ENCODE measurements around the gene CFAP74.

CFAP74 gene

DNA sequence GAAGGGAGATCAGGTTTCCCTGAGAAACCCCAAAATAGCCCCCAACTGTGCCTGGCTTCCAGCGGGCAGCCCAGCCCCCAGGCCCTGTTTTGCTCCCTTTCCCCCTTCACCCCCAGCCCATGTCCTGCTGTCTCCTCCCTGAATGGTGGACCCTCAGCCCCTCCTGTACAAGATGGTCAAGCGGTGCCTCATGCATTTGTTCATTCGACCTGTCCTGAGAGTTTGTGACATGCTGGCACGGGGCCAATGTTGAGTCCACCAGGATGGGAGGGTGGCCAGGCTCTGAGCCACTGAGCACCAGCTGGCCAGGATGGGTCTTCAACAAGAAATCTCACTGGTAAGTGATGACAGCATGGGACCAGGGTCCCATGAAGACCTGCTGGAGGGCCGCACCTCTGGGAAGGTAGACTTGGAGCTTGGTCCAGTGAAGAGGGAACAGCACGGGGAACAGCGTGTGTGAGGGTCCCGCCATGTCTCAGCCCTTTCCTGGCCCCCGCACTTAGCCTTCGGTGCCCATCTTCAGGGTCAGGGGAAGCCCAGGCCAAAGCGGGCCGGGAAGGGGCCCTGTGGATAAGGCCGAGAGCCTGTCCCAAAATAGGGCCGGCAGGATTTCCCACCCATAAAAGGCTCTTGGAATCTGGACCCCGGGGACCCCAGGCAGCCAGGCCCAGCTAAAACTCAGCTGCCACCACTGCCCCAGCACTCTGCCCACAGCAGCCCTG is 88.5 kb downstream of the CFAP74 start, which contains the start of gene CALML6:
CALML6 (plus strand) TSS at position 290 of the 722 bp plus-strand sequence; CDS start at position 311, 21 bp downstream.
- ATAC-seq: no peak

DNA sequence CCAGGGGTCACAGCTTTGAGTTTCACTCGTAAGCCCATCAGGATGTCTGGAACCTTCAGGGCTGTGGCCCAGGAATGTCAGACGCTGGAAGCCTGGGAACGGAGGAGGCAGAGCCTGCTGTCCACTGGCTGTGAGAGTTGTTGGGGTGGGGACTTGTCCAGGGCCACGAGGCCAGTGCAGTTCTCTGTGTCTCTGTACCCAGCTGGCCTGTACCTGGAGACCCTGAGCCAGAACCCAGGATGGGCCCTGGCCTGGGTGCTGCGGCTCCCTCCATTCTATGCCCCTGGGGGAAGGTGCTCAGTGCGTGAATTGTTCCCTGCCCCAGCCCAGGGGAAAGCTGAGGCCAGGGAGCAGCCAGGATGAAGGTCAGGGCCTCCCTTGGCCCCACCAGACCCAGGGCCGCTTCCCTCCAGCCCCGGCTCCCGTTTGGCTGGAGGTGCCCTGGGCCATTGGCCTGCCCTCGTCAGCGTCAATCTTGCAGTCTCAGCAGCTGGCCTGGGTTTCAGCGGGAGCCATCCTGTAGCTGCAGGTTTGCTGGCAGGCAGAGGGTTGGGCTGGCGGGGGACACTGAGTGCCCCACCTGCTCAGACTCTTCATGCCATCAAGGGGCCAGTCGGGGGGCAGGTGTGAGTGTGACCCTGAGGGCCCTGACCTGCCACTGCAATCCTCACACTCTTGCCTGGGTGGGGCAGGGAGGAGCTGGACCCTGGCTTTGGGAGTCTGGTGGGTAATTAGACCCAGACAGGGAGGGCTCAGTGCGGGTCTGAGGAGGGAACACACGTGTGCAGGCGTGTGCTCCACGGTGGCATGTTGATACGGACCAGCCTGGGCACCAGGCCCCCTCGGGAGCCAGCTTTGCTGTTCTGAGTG is 89.2 kb downstream of the CFAP74 start:
- ATAC-seq: no peak

DNA sequence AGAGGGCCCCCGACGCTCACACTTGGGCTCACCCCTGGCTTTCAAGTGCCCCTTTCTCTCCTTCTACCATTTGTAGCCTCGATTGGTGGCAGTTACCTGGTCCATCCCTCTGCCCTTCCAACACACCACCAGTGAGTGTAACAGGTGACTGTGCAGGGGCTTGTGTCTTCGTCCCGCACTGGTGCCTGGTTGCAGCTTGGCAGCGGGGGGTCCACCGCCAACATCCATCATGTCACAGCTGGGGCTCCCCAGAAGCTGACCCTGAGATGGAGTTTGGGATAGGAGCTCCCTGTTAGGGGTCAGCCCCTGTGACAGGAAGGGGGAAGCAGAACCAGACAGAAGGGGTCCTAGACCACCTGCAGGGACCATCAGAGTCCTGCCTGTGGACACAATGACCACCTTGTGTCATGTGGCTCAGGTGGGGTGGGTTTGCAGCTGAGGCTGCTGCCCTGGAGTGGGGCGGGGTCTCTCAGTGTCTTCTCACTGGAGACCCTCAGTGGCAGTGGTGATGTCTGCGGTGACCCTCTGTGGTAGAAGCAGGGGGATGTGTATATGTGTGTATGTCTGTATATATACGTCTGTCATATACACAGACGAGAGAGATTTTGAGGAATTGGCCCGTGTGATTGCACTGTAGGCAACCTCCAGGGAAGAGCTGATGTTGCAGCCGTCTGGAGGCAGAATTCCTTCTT is 92.1 kb downstream of the CFAP74 start:
- ATAC-seq: no peak

DNA sequence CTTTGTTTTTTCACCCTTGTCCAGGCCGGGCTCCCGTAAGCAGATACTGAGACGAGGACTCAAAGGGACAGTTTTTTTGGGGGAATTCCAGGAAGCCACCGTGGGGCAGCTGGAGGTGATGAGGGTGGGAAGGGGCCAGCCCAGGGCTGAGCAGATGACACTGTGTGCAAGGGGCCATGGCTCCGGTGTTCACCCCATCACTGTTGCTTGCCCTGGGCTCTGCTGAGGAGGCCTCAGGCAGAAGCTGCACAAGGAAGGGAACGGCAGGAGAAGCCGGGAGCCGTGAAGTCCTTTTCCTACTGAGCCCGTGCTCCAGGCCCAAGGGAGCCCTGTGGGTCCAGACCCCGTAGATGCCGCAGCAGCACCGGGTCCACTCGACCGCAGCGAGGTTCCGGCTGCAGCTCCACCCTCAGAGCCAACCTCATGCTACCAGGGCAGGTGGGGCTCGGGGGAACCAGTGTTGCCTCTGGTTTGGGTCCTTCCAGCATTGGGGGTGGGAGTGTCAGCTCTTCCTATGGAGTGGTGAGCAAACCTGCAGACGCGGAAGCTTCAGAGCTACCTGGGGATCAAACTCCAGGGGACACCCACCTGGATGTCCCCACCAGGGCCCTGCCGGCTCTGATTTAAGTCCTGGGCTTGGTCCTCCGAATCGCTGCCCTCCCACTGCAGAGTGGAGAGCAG is 92.8 kb downstream of the CFAP74 start:
- no peak for ATAC-seq

DNA sequence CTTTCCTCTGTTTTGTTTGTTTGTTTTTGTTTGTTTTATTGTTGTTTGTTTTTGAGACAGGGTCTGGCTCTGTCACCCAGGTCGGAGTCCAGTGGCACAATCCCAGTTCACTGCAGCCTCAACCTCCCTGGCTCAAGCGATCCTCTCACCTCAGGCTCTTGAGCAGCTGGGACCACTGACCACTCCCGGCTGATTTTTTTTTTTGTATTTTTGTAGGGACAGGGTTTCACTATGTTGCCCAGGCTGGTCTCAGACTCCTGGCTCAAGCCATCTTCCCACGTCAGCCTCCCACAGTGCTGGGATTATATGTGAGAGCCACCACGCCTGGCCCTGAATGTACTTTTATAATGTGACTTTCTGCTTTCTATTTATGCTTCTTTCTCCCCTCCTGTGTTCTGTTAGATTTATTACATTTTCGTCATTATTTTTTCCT is 93.5 kb downstream of the CFAP74 start:
- no peak for ATAC-seq

DNA sequence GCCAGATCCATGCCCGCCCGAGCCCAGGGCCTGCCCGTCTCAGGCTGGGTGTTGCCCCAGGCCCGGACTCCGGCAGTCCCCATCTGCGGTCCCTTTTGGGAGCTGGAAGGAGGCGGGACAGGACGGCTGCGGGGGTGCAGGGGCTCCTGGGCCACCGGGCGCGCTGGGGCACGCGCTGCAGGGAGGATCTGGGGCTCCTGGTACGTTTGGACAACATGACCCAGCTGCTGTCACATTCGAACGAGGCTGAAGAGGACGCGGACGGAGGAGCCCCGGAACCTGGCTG is 95.1 kb downstream of the CFAP74 start:
- ATAC-seq: no peak

DNA sequence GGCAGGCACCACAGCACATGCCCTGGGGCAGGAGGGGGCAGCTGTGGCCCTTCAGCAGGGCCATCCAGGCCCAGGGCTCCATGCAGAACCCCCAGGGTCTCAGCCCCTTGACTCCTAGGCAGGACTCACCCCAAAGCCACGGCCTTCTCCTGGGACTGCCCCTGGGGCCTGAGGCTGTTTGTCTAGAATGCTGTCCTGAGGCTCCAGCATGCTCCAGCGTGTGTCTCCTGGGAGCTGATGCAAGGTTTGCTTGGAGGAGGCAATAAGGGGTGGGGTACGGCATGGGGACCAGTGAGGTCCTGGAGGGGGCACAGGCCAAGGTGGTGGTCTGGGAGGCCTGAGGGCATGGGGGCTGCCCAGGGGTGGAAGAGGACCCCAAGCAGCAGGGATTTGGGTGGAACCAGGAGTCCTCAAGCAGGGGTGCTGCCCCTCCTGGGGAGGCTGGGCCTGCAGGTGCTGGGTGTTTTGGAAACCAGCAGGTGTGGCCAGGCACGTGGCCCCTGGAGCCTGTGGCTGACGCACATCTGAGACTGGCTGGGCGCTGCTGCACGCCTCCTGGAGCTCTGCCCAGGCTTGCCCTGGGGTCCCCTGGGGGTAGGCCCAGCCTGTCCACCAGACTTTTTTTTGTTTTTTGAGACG is 96.4 kb downstream of the CFAP74 start:
- ATAC-seq: no peak

DNA sequence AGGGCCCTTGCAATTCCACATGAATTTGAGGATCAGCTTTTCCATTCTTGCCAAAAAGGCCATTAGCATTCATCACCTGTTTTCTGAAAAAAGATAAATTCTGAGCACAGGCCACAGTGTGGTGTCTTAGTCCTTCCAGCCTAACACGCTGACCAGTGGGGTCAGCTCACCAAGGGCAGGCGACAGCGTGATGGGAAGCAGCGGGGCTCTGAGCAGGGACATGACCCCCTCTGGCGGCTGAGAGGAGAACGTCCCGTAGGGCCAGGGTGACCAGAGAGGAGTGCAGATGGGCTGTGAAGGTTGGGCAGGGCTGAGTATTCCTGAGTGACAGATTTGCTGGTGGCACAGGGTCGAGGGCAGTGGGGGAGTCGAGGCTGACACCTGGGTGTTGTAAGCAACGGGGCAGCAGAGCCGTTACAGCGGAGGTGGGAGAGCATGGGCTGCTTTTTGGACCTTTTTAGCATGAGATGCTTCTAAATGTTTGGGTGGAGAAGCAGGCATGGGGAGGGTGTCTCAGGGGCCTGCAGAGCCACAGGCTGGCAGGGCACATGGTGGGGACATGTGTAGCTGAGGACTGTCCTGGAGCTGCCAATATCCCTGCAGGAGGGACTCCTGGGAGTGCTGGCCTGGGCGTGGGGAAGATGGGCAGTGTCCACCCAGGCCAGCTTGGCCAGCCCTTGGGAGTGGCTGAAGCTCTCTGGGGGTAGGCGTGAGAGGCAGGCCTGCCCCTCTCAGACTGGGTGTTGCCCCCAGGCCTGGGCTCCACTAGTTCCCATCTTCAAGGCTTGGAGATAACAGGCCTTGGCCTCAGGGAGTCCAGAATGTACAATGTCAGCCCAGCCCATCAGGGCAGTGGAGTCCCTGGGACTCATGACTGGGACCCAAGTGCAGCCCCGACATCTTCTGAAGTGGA is 97.1 kb downstream of the CFAP74 start:
- peak; percentile 33 to 34 for ATAC-seq

DNA sequence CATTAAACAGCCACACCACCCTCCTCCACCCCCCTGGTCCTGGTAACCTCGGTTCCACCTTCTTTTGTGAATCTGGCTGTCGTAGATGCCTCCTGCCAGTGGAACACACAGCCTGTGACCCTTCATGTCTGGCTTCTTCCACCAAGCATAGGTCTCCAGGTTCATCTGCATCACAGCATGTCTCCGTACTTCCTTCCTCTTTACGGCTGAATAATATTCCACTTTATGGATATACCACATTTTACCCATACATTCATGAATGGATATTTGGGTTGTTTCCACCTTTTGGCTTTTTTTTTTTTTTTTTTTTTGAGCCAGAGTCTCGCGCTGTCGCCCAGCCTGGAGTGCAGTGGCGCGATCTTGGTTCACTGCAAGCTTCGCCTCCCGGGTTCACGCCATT is 100.4 kb downstream of the CFAP74 start:
- ATAC-seq: no peak

DNA sequence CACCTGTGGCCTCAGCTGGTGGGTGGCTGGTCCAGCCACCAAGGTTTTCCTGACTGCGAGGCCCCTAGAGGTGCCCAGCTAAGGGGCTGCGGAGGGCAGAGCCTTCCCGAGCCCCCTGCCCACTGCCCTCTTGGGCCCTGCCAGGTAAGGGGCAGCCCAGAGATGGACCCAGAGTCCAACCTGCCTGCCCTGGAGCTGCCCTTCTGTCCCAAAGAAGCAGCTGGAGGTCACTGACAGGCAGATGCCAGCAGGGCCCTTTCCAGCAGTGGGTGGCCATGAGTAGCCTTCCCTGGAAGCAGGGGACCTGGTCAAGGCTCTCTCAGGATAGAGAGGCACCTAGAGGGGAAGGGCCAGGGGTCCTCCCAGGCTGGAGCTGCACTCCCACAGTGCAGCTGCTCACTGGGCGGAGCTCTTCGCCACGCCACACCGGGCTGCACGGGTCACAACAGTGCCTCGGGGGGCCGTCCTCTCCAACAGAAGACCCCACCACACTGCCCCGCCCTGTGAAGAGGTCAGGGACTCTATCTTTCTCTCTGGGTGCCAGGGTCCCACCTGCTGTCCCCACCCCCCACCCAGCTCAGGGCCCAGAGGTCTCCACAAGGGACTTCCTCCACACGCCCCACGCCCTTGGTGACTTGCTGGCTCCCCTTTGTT is 101.8 kb downstream of the CFAP74 start:
- ATAC-seq: no peak

DNA sequence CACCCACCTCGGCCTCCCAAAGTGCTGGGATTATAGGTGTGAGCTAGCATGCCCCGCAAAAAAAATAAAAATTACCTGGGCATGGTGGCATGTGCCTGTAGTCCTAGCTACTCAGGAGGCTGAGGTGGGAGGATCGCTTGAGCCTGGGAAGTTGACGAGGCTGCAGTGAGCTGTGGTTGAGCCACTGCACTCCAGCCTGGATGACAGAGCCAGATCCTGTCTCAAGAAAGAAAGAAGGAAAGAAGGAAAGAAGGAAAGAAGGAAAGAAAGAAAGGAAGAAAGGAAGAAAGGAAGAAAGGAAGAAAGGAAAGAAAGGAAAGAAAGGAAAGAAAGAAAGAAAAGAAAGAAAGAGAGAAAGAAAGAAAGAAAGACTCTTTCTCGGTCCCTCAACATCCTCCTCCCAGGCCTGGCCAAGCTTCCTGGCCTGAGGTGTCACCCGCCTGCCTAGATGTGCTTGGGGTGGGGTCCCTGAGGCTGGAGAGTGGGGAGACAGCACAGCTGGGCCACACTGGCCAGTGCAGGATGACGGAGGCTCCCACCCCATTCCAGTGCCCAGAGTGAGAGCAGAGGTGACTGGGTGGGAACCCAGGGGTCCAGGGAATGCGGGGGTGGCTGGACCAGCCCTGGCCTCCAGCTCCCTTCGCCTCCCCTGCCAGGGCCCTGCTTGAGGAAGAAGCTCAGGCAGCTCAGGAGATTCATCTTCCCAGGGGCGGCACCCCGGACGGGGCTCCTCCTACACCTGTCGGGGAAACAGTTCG is 102.5 kb downstream of the CFAP74 start:
- no peak for ATAC-seq

DNA sequence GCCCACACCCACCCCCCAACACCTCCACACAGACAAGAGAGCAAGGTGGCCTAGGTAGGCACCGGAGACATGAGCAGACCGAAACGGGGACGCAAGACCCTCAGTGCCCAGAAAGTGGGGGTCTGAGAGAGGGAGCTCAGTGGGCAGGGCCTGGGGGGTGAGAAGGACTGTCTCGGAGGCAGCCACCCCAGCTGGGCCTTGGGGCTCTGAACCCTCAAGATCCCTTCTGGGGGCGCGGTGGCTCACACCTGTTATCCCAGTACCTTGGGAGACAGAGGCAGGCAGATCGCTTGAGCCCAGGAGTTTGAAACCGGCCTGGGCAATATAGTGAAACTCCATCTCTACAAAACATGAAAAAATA is 103.6 kb downstream of the CFAP74 start:
- ATAC-seq: no peak

DNA sequence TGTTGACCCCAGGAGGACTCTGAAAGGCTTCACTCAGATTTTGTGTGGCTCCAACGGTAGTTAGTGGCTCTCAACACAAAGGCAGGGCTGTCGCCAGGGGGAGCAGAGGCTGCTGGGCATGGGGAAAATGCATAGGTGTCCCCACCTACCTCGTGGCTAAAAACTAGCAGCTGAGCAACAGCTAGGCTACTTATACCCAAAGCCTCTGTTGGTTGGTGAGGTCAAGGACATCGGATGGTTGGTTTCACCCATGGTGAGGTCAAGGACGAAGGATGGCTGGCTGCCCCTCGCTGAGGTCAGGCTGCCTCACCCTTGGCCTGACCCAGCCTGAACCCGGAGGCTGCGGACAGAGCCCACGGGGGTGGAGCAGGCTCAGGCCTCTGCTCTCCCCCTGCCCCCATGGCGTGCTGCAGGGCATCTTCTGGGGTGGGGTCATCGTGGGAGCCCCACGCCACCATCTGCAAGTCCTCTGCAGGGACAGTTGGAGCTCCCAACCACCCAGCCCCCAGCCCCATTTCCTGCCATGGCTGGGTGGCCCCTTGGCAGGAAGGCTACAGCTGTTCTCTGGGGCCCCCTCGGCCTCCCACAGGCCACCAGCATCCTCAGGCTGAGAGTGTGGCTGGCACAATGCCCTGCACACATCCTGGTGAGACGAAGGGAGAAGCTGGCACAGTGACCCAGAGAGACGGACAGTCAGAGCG is 104.2 kb downstream of the CFAP74 start:
- ATAC-seq: no peak

DNA sequence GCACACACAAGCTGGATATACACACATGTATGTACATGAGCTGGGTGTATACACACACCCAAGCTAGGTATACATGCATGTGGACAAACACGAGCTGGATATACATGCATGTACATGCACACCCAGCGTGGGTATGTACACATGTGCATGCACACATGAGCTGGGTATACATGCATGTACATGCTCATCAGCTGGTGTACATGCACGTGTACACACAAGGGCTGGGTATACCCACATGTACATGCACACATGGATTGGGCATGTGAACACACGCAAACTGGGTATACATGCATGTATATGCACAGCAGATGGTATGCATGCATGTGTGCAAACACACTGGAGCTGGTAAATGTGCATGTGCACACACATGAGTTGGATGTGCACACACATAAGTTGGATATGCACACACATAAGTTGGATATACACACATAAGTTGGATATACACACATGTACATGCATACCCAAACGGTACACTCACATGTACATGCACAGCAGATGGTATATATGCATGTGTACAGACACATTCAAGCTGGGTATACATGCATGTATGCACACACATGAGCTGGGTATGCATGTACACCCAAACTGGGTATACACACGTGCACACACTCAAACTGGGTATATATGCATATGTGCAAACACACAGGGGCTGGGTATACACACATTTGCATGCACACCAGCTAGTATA is 105.2 kb downstream of the CFAP74 start:
- no peak for ATAC-seq

DNA sequence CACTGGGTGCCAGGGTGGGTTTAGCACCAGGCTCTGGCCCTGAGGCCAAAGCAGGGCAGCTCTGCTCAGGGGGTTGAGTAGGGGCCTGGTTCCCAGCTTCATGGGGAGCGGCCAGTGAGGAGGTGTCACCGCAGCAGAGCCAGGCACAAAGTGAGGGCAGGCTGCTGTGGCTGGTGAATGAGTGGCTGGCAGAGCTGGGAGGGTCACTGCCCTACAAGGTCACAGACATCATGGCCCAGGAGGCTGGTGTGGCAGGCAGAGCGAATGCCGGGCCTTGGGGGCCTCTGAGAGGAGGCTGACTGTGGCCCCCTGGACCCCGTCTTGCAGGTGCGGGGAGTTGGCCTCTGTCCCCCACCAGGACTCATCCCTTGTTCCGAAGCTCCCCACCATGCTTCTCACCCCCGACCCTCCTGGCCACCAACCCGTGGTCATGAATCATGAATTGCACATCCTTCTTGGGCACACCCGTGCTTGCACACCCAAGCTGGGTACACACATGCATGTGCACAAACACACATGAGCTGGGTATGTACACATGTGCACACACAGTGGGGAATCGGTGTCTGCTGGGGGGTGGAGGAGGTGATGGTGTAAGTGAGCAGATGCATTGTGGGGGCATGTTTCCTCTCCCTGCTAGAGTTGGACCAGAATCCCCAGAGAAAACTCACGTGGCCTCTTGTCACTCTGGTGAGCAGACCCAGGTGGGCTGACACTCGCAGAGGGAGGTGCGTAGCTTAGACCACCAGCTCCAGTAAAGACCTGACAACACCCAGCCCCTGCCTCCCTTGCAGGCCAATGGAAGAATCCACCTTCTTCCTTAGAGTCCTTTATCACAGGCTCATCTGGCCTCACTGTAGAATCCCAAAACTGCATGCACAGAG is 107.9 kb downstream of the CFAP74 start:
- no peak for ATAC-seq

DNA sequence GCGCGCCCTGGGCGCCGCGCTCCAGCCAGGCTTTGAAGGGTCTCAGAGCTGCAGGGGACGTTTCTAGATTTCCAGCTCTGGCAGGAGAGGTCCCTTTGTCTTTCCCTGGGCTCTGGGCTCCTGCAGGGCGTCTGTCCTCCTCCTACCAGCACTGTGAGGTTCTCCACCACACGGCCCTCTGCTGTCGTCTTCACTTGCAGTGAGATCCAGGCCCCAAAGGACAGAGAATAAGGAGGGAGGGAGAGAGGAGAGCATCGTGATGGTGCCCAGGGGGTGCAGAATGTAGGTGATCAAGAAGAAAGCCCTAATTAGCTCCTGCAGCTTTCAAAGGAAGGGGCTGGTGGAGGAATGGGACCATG is 108.5 kb downstream of the CFAP74 start:
- no peak for ATAC-seq

DNA sequence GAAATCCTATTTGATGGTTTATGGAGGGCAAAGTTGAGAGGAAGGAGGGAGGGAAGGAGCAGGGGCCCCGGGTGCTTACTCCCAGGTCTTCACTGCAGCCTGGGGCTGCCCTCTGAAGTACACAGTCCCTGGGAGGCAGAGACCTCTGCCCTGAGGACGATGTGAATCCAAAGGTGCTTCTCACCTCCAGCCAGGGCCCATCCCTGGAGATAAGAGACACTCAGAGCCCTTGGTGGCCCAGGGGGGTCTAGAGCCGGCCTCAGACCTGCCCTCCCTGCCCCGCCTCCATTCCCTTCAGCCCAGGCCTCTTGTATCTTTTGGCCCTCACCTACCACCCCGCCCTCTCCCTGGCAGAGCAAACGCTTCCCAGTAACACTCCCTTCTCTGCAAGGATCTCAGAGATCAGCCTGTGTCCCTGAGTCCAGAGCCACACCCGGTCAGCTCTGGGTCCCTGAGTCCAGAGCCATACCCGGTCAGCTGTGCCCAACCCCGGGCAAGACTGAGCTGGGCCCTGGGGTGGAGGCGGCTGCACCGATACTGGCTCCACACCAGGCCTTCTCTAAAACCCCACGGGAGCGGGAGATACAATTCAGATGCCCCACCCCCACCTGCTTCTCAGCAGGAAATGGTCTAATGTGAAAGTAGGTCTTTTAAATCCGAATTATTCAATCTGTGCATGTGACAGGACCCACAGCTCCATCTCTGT is 109.1 kb downstream of the CFAP74 start:
- no peak for ATAC-seq

All from activated CD4-positive, CD25-positive, alpha-beta regulatory T cell treated with anti-CD3 and anti-CD28 coated beads, Interleukin-2, amount 50 U/mL, for 24 hours (primary cell).